ENCODE data around the gene ARID4B.
"Not testable (repeated sequence)": the region's sequence is repeated elsewhere in the genome, so short reads cannot be mapped to it uniquely, and the experiment has no call there.

Gene ARID4B

GRCh38 chr1:235159930-235160329 is 168.0 kb downstream of the ARID4B start:
- peaks cover 16% of the 10 kb centered on the region for H3K4me1 ChIP-seq (ENCODE audit: control insufficient read depth, insufficient read depth, low read length)
- not testable (repeated sequence) for H3K27me3 ChIP-seq (ENCODE audit: control insufficient read depth, insufficient read depth, low read length); H3K9me3 ChIP-seq (ENCODE audit: control insufficient read depth, low read length); H3K9ac ChIP-seq (ENCODE audit: low read length); H3K36me3 ChIP-seq (ENCODE audit: control insufficient read depth, insufficient read depth, low read length)
- peak overlapping the region; percentile 68 for H3K4me3 ChIP-seq (ENCODE audit: low read length)

- not testable (repeated sequence) for H3K9ac ChIP-seq (ENCODE audit: low read length); H3K9me3 ChIP-seq (ENCODE audit: control insufficient read depth, low read length); H3K27me3 ChIP-seq (ENCODE audit: control insufficient read depth, insufficient read depth, low read length); H3K36me3 ChIP-seq (ENCODE audit: control insufficient read depth, insufficient read depth, low read length); H3K4me3 ChIP-seq (ENCODE audit: low read length)
- peaks cover 16% of the 10 kb centered on the region for H3K4me1 ChIP-seq (ENCODE audit: control insufficient read depth, insufficient read depth, low read length)
These were observed 168.7 kb downstream of the ARID4B start for GRCh38 chr1:235159284-235159683.

- Histone ChIP-seq H3K36me3 (ENCODE audit: control insufficient read depth, insufficient read depth, low read length) (peaks cover 8% of the 10 kb centered on the region), H3K4me3 (ENCODE audit: low read length) (no peak overlapping the region), H3K9me3 (ENCODE audit: control insufficient read depth, low read length) (no peaks in the 10 kb centered on the region), H3K4me1 (ENCODE audit: control insufficient read depth, insufficient read depth, low read length) (peaks cover 16% of the 10 kb centered on the region), H3K27me3 (ENCODE audit: control insufficient read depth, insufficient read depth, low read length) (no peaks in the 10 kb centered on the region), H3K9ac (ENCODE audit: low read length) (no peak overlapping the region)
These were observed 169.3 kb downstream of the ARID4B start for GRCh38 chr1:235158680-235159079.

- Histone ChIP-seq H3K4me3 (ENCODE audit: low read length) (no peak overlapping the region), H3K9me3 (ENCODE audit: control insufficient read depth, low read length) (no peaks in the 10 kb centered on the region), H3K36me3 (ENCODE audit: control insufficient read depth, insufficient read depth, low read length) (peaks cover 14% of the 10 kb centered on the region), H3K9ac (ENCODE audit: low read length) (no peak overlapping the region), H3K4me1 (ENCODE audit: control insufficient read depth, insufficient read depth, low read length) (peaks cover 16% of the 10 kb centered on the region), H3K27me3 (ENCODE audit: control insufficient read depth, insufficient read depth, low read length) (no peaks in the 10 kb centered on the region)
These were observed 170.8 kb downstream of the ARID4B start for GRCh38 chr1:235157150-235157549.

GRCh38 chr1:235156740-235157139 is 171.2 kb downstream of the ARID4B start:
- Histone ChIP-seq H3K4me3 (ENCODE audit: low read length) (no peak overlapping the region), H3K9me3 (ENCODE audit: control insufficient read depth, low read length) (no peaks in the 10 kb centered on the region), H3K4me1 (ENCODE audit: control insufficient read depth, insufficient read depth, low read length) (peaks cover 14% of the 10 kb centered on the region), H3K27me3 (ENCODE audit: control insufficient read depth, insufficient read depth, low read length) (no peaks in the 10 kb centered on the region), H3K9ac (ENCODE audit: low read length) (no peak overlapping the region), H3K36me3 (ENCODE audit: control insufficient read depth, insufficient read depth, low read length) (peaks cover 14% of the 10 kb centered on the region)

- Histone ChIP-seq H3K36me3 (ENCODE audit: control insufficient read depth, insufficient read depth, low read length) (peaks cover 18% of the 10 kb centered on the region), H3K4me1 (ENCODE audit: control insufficient read depth, insufficient read depth, low read length) (peaks cover 11% of the 10 kb centered on the region), H3K9me3 (ENCODE audit: control insufficient read depth, low read length) (no peaks in the 10 kb centered on the region)
These were observed 171.7 kb downstream of the ARID4B start for GRCh38 chr1:235156265-235156664.

GRCh38 chr1:235152235-235152634 is 175.7 kb downstream of the ARID4B start:
- Histone ChIP-seq H3K36me3 (ENCODE audit: control insufficient read depth, insufficient read depth, low read length) (peaks cover 18% of the 10 kb centered on the region), H3K4me1 (ENCODE audit: control insufficient read depth, insufficient read depth, low read length) (peaks cover 4% of the 10 kb centered on the region), H3K9ac (ENCODE audit: low read length) (no peak overlapping the region), H3K4me3 (ENCODE audit: low read length) (no peak overlapping the region), H3K27me3 (ENCODE audit: control insufficient read depth, insufficient read depth, low read length) (no peaks in the 10 kb centered on the region), H3K9me3 (ENCODE audit: control insufficient read depth, low read length) (no peaks in the 10 kb centered on the region)

More at GRCh38 chr1:235156265-235156664, 171.7 kb downstream of the ARID4B start:
- H3K27me3 ChIP-seq (ENCODE audit: control insufficient read depth, insufficient read depth, low read length) = no peaks in the 10 kb centered on the region
- H3K9ac ChIP-seq (ENCODE audit: low read length) = no peak overlapping the region
- no peak overlapping the region for H3K4me3 ChIP-seq (ENCODE audit: low read length)

- H3K27me3 ChIP-seq (ENCODE audit: control insufficient read depth, insufficient read depth, low read length) = no peaks in the 10 kb centered on the region
- H3K36me3 ChIP-seq (ENCODE audit: control insufficient read depth, insufficient read depth, low read length) = peaks cover 22% of the 10 kb centered on the region
- H3K9me3 ChIP-seq (ENCODE audit: control insufficient read depth, low read length) = no peaks in the 10 kb centered on the region
- no peaks in the 10 kb centered on the region for H3K4me1 ChIP-seq (ENCODE audit: control insufficient read depth, insufficient read depth, low read length)
- no peak overlapping the region for H3K9ac ChIP-seq (ENCODE audit: low read length)
- H3K4me3 ChIP-seq (ENCODE audit: low read length) = no peak overlapping the region
These were observed 176.9 kb downstream of the ARID4B start for GRCh38 chr1:235151033-235151432.

- Histone ChIP-seq H3K4me3 (ENCODE audit: low read length) (no peak overlapping the region), H3K4me1 (ENCODE audit: control insufficient read depth, insufficient read depth, low read length) (no peaks in the 10 kb centered on the region), H3K9ac (ENCODE audit: low read length) (no peak overlapping the region), H3K27me3 (ENCODE audit: control insufficient read depth, insufficient read depth, low read length) (no peaks in the 10 kb centered on the region), H3K9me3 (ENCODE audit: control insufficient read depth, low read length) (no peaks in the 10 kb centered on the region), H3K36me3 (ENCODE audit: control insufficient read depth, insufficient read depth, low read length) (peaks cover 22% of the 10 kb centered on the region)
These were observed 178.2 kb downstream of the ARID4B start for GRCh38 chr1:235149824-235150223.

- Histone ChIP-seq H3K36me3 (ENCODE audit: control insufficient read depth, insufficient read depth, low read length) (peaks cover 16% of the 10 kb centered on the region), H3K27me3 (ENCODE audit: control insufficient read depth, insufficient read depth, low read length) (no peaks in the 10 kb centered on the region), H3K4me3 (ENCODE audit: low read length) (no peak overlapping the region), H3K9ac (ENCODE audit: low read length) (no peak overlapping the region), H3K4me1 (ENCODE audit: control insufficient read depth, insufficient read depth, low read length) (no peaks in the 10 kb centered on the region), H3K9me3 (ENCODE audit: control insufficient read depth, low read length) (no peaks in the 10 kb centered on the region)
These were observed 180.7 kb downstream of the ARID4B start for GRCh38 chr1:235147269-235147668.

GRCh38 chr1:235145639-235146038 is 182.3 kb downstream of the ARID4B start:
- Histone ChIP-seq H3K27me3 (ENCODE audit: control insufficient read depth, insufficient read depth, low read length) (no peaks in the 10 kb centered on the region), H3K9me3 (ENCODE audit: control insufficient read depth, low read length) (no peaks in the 10 kb centered on the region), H3K9ac (ENCODE audit: low read length) (no peak overlapping the region), H3K4me3 (ENCODE audit: low read length) (no peak overlapping the region), H3K36me3 (ENCODE audit: control insufficient read depth, insufficient read depth, low read length) (peaks cover 8% of the 10 kb centered on the region), H3K4me1 (ENCODE audit: control insufficient read depth, insufficient read depth, low read length) (no peaks in the 10 kb centered on the region)

GRCh38 chr1:235142991-235143390 is 185.0 kb downstream of the ARID4B start:
- no peaks in the 10 kb centered on the region for H3K4me1 ChIP-seq (ENCODE audit: control insufficient read depth, insufficient read depth, low read length)
- peaks cover 8% of the 10 kb centered on the region for H3K36me3 ChIP-seq (ENCODE audit: control insufficient read depth, insufficient read depth, low read length)
- H3K4me3 ChIP-seq (ENCODE audit: low read length) = no peak overlapping the region
- H3K27me3 ChIP-seq (ENCODE audit: control insufficient read depth, insufficient read depth, low read length) = no peaks in the 10 kb centered on the region
- no peak overlapping the region for H3K9ac ChIP-seq (ENCODE audit: low read length)
- no peaks in the 10 kb centered on the region for H3K9me3 ChIP-seq (ENCODE audit: control insufficient read depth, low read length)

- H3K9ac ChIP-seq (ENCODE audit: low read length) = no peak overlapping the region
- no peaks in the 10 kb centered on the region for H3K4me1 ChIP-seq (ENCODE audit: control insufficient read depth, insufficient read depth, low read length)
- H3K36me3 ChIP-seq (ENCODE audit: control insufficient read depth, insufficient read depth, low read length) = peaks cover 7% of the 10 kb centered on the region
These were observed 188.7 kb downstream of the ARID4B start for GRCh38 chr1:235139315-235139714.

More at GRCh38 chr1:235139315-235139714, 188.7 kb downstream of the ARID4B start:
- H3K4me3 ChIP-seq (ENCODE audit: low read length) = no peak overlapping the region
- no peaks in the 10 kb centered on the region for H3K27me3 ChIP-seq (ENCODE audit: control insufficient read depth, insufficient read depth, low read length)
- no peaks in the 10 kb centered on the region for H3K9me3 ChIP-seq (ENCODE audit: control insufficient read depth, low read length)

All from mucosa of stomach (tissue), 1 donor.